ENCODE data around the gene PLS1. TPM values are rescaled to one million over a fixed set of nuclear protein-coding genes. Genes with fewer than 3 reads are reported as not detected.
"Not testable (repeated sequence)": the region's sequence is repeated elsewhere in the genome, so short reads cannot be mapped to it uniquely, and the experiment has no call there.

PLS1 gene
- total RNA-seq, 1 experiment from 2014 or later, result 53.8 TPM

DNA sequence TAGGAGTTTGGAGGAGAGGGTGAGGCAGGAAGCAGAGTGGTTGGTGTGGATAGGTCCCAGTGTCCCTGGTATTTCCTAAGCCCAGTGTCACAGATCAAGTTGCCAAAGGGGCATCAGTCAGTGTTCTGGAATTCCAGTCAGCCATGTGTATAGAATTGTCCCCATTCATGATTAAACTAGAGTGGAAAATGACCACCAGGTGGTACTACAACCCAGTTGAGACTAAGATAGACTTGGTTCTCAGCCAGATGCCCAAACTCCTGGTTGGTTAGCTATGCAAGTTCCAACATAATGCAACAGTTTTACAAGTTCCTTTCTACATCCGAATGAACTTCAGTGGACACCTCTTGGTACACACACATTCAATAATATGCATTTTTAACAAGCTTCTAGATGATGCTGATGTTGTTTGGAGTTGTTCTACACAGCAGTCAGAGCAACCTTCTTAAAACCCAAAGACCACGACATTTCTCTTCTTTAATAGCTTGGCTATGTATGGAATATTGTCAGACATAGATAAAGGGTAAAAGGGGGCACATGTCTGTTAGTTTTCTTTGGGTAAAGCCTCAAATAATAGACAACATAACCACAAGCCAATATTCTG lies 9.3 kb upstream of the PLS1 start:
- no peak overlapping the region for H3K27ac ChIP-seq
- BruUV-seq (replicated peaks), result no TSS peak
- no peaks in the 10 kb centered on the region for H3K36me3 ChIP-seq (ENCODE audit: low read depth)
- no peaks in the 10 kb centered on the region for H3K27me3 ChIP-seq (ENCODE audit: insufficient read depth, low read depth)
- POLR2A ChIA-PET (ENCODE audit: unreplicated experiment), result no interaction called here
- H3F3A ChIP-seq (ENCODE audit: insufficient read depth, low read depth), result peaks cover 7% of the 10 kb centered on the region; the same call in 1 of the 2 replicates
- H3K4me1 ChIP-seq (replicated peaks; ENCODE audit: insufficient read depth), result peaks cover 14% of the 10 kb centered on the region
- CTCF ChIA-PET, result interaction anchor here (0.5 to 1.7 kb wide), 7 partner anchors 87 to 413 kb away, joined by 3 to 11 read pairs (median 3); no protein-coding TSS in a partner anchor
- peak overlapping the region; percentile 32 for H3K4me2 ChIP-seq
- no peaks in the 10 kb centered on the region for H4K20me1 ChIP-seq (ENCODE audit: insufficient read depth)
- intact Hi-C loops (cut with micrococcal nuclease; ENCODE audit: unreplicated experiment), result loop anchor here (1.0 to 2.0 kb wide), 4 partner anchors 241 to 407 kb away; no protein-coding TSS in a partner anchor
- DNase-seq, result peak; percentile 64 to 91
- no peaks in the 10 kb centered on the region for H3K9me2 ChIP-seq (ENCODE audit: insufficient read depth)
- TF ChIP-seq, protein P1, sequence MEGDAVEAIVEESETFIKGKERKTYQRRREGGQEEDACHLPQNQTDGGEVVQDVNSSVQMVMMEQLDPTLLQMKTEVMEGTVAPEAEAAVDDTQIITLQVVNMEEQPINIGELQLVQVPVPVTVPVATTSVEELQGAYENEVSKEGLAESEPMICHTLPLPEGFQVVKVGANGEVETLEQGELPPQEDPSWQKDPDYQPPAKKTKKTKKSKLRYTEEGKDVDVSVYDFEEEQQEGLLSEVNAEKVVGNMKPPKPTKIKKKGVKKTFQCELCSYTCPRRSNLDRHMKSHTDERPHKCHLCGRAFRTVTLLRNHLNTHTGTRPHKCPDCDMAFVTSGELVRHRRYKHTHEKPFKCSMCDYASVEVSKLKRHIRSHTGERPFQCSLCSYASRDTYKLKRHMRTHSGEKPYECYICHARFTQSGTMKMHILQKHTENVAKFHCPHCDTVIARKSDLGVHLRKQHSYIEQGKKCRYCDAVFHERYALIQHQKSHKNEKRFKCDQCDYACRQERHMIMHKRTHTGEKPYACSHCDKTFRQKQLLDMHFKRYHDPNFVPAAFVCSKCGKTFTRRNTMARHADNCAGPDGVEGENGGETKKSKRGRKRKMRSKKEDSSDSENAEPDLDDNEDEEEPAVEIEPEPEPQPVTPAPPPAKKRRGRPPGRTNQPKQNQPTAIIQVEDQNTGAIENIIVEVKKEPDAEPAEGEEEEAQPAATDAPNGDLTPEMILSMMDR (conservative IDR thresholded peaks at IDR 0.05), result peak; percentile 79
- TF ChIP-seq EZH2 (IDR thresholded peaks at IDR 0.05; ENCODE audit: low read depth), result no peak
- no peaks in the 10 kb centered on the region for H3K79me2 ChIP-seq (ENCODE audit: low read depth)
- no peak overlapping the region for H3K4me3 ChIP-seq
- H2AFZ ChIP-seq, result no peak overlapping the region
- H3K9me3 ChIP-seq (ENCODE audit: insufficient read depth, low read depth), result no peaks in the 10 kb centered on the region

- ChIA-PET CTCF (interaction anchor here (0.6 to 1.0 kb wide), 2 partner anchors 231 to 240 kb away, joined by 3 read pairs; no protein-coding TSS in a partner anchor), POLR2A (ENCODE audit: unreplicated experiment) (interaction anchor here (0.6 kb wide), 1 partner anchor 370 kb away, joined by 6 read pairs; no protein-coding TSS in a partner anchor)
- no peak overlapping the region for H2AFZ ChIP-seq
- H3K9me3 ChIP-seq (ENCODE audit: insufficient read depth, low read depth), result no peaks in the 10 kb centered on the region
- H3K9me2 ChIP-seq (ENCODE audit: insufficient read depth), result no peaks in the 10 kb centered on the region
- no peaks in the 10 kb centered on the region for H3K27me3 ChIP-seq (ENCODE audit: insufficient read depth, low read depth)
- H3K27ac ChIP-seq, result no peak overlapping the region
- TF ChIP-seq, protein P1 (conservative IDR thresholded peaks at IDR 0.05), result no peak
- TF ChIP-seq EZH2 (IDR thresholded peaks at IDR 0.05; ENCODE audit: low read depth), result no peak
- intact Hi-C loops (cut with micrococcal nuclease; ENCODE audit: unreplicated experiment), result no loop called here
- H3K4me2 ChIP-seq, result no peak overlapping the region
- H3K36me3 ChIP-seq (ENCODE audit: low read depth), result no peaks in the 10 kb centered on the region
- peaks cover 7% of the 10 kb centered on the region; the same call in 1 of the 2 replicates for H3F3A ChIP-seq (ENCODE audit: insufficient read depth, low read depth)
- no TSS peak for BruUV-seq (replicated peaks)
- H3K4me1 ChIP-seq (replicated peaks; ENCODE audit: insufficient read depth), result peaks cover 14% of the 10 kb centered on the region
- no peak for DNase-seq
- H3K79me2 ChIP-seq (ENCODE audit: low read depth), result no peaks in the 10 kb centered on the region
- H3K4me3 ChIP-seq, result no peak overlapping the region
- H4K20me1 ChIP-seq (ENCODE audit: insufficient read depth), result no peaks in the 10 kb centered on the region
Observed at GRCh38 chr3:142588703-142589102, 7.5 kb upstream of the PLS1 start.

GRCh38 chr3:142592268-142592667 lies 3.9 kb upstream of the PLS1 start:
- H3K36me3 ChIP-seq (ENCODE audit: low read depth); H3K4me2 ChIP-seq; H4K20me1 ChIP-seq (ENCODE audit: insufficient read depth); H2AFZ ChIP-seq; H3K4me3 ChIP-seq; POLR2A ChIA-PET (ENCODE audit: unreplicated experiment); H3K27me3 ChIP-seq (ENCODE audit: insufficient read depth, low read depth); H3K9me2 ChIP-seq (ENCODE audit: insufficient read depth); intact Hi-C loops (cut with micrococcal nuclease; ENCODE audit: unreplicated experiment); H3K27ac ChIP-seq; DNase-seq; H3K9me3 ChIP-seq (ENCODE audit: insufficient read depth, low read depth); H3K79me2 ChIP-seq (ENCODE audit: low read depth); BruUV-seq (replicated peaks): not testable (repeated sequence)
- CTCF ChIA-PET, result interaction anchor here (0.7 kb wide), 1 partner anchor 425 kb away, joined by 3 read pairs; no protein-coding TSS in a partner anchor
- Histone ChIP-seq H3F3A (ENCODE audit: insufficient read depth, low read depth) (peaks cover 25% of the 10 kb centered on the region; the same call in 1 of the 2 replicates), H3K4me1 (replicated peaks; ENCODE audit: insufficient read depth) (peaks cover 18% of the 10 kb centered on the region)

All from PC-9 (cell line).